GM18867 (cell line): Measurements from ENCODE around the gene LSM7.

ENCODE experiments used
- ATAC-seq: cut with Tn5 transposase; IDR thresholded peaks from one replicate; pipeline ENCODE4 v1.9.1; 2021; ENCODE audit warnings: mild to moderate bottlenecking, moderate library complexity; ENCODE audit not compliant: unreplicated experiment

The LSM7 gene

GRCh38 chr19:2305452-2306280, 22.7 kb downstream of the LSM7 start:
- ATAC-seq, result no peak

GRCh38 chr19:2303211-2303798, 25.1 kb downstream of the LSM7 start:
- ATAC-seq, result no peak

- no peak for ATAC-seq
These were observed 25.8 kb downstream of the LSM7 start for GRCh38 chr19:2302319-2303210.

- ATAC-seq, result no peak
These were observed 27.9 kb downstream of the LSM7 start for GRCh38 chr19:2300533-2300932.

- no peak for ATAC-seq
These were observed 32.2 kb downstream of the LSM7 start for GRCh38 chr19:2296141-2296540.

GRCh38 chr19:2294687-2295335, 33.6 kb downstream of the LSM7 start:
- no peak for ATAC-seq

GRCh38 chr19:2291185-2291751, 37.1 kb downstream of the LSM7 start:
- ATAC-seq, result no peak

GRCh38 chr19:2290441-2291184, 37.8 kb downstream of the LSM7 start:
- no peak for ATAC-seq

- no peak for ATAC-seq
These were observed 38.5 kb downstream of the LSM7 start for GRCh38 chr19:2289714-2290435.

GRCh38 chr19:2288818-2289713, 39.3 kb downstream of the LSM7 start:
- no peak for ATAC-seq

GRCh38 chr19:2288338-2288817, 40.0 kb downstream of the LSM7 start:
- ATAC-seq, result no peak

- no peak for ATAC-seq
These were observed 40.6 kb downstream of the LSM7 start for GRCh38 chr19:2287585-2288337.

- ATAC-seq, result no peak
These were observed 41.8 kb downstream of the LSM7 start for GRCh38 chr19:2286402-2287140.

- no peak for ATAC-seq
These were observed 44.4 kb downstream of the LSM7 start for GRCh38 chr19:2283835-2284507.

GRCh38 chr19:2282862-2283237, 45.5 kb downstream of the LSM7 start:
- no peak for ATAC-seq
